Testis (tissue), 2 donors: ENCODE measurements around the gene JAGN1.

ENCODE experiments used
- POLR2A ChIP-seq: fragments of 450-650 bp; IDR thresholded peaks from one replicate; pipeline ENCODE4 v1.6.1; 2017; ENCODE audit warnings: antibody characterized with exemption, mild to moderate bottlenecking, moderate library complexity
- TF ChIP-seq, protein P1 (sequence below), 3 experiments: fragments of 450-650 bp in 2 of 3; fragments of 200-600 bp in 1 of 3; sonication (generic) in 1 of 3; IDR thresholded peaks; one replicate each; pipeline ENCODE4 v1.5.1; 2016 to 2019; ENCODE audit warnings: antibody characterized with exemption in 3 of 3, mild to moderate bottlenecking in 2 of 3, moderate library complexity in 1 of 3

DNA sequence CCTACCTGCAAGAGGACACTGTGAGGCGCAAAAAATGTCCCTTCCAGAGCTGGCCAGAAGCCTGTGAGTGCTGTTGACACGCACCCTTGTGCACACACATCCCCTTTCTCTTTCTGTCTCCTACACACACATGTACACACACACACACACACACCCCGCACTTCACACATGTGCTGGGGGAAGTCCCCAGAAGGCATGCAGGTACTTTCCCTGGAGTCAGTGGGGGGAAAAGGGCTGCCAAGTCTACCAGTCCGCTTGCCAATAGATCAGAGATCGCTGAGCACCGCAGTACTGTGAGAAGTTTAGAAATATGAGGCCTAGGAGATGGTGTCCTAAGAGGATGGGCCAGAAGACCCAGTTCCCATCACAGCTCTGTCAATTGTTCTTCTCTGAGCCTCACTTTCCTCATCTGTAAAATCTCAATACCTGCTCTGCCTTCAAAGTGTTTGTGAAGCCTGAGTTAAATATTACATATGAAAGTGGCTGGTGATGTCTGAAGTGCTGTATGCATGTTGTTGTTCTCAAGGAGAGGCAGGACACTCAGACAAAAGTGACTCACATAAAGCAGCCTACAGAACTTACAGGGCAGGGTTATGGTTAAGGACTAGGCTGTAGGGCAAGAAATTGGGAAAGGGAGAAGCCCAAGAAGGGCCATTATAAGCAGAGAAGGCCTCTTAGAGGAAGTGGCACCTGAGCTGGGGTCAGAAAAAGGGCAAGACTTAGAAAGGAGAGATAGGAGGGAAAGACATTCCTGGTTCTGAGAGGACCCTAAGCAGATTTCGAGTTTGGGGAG is 19.0 kb downstream of the JAGN1 start:
- TF ChIP-seq, protein P1, sequence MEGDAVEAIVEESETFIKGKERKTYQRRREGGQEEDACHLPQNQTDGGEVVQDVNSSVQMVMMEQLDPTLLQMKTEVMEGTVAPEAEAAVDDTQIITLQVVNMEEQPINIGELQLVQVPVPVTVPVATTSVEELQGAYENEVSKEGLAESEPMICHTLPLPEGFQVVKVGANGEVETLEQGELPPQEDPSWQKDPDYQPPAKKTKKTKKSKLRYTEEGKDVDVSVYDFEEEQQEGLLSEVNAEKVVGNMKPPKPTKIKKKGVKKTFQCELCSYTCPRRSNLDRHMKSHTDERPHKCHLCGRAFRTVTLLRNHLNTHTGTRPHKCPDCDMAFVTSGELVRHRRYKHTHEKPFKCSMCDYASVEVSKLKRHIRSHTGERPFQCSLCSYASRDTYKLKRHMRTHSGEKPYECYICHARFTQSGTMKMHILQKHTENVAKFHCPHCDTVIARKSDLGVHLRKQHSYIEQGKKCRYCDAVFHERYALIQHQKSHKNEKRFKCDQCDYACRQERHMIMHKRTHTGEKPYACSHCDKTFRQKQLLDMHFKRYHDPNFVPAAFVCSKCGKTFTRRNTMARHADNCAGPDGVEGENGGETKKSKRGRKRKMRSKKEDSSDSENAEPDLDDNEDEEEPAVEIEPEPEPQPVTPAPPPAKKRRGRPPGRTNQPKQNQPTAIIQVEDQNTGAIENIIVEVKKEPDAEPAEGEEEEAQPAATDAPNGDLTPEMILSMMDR (IDR thresholded peaks at IDR 0.05) = no peak
- TF ChIP-seq POLR2A = no peak
